ENCODE data around the gene RAB9A. TPM values are rescaled to one million over a fixed set of nuclear protein-coding genes. Genes with fewer than 3 reads are reported as not detected.

Gene RAB9A
- total and polyA plus RNA-seq, 9 of the 15 experiments (the other 6 are each of a cell fraction or from before 2014, with no cell fraction given): 13.5 to 20.8 (median 17.7) TPM

DNA sequence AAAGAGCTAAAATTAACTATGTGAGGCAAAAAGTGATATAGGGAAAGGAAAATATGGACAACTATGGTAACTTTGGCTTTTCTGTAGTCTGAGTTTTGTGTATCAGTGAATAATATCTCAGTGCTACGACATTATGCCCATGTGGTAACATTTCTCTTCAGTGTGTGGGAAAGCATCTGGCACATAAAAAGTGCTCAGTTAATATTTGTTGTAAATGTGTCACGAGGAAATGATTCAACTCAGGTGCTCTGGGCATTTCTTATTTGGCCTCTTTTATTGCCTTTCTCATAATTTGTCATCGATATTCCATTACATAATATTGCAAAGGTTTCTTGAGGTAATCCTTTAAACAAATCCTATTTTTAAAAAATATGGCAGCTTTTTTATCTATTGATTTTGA lies 63.2 kb downstream of the RAB9A start (continued):
- TF ChIP-seq ZNF778 (CRISPR knock-in tag; IDR thresholded peaks at IDR 0.05) (no peak), SNIP1 (IDR thresholded peaks at IDR 0.05; ENCODE audit: low read depth) (no peak), RFX1 (IDR thresholded peaks at IDR 0.05) (no peak)

DNA sequence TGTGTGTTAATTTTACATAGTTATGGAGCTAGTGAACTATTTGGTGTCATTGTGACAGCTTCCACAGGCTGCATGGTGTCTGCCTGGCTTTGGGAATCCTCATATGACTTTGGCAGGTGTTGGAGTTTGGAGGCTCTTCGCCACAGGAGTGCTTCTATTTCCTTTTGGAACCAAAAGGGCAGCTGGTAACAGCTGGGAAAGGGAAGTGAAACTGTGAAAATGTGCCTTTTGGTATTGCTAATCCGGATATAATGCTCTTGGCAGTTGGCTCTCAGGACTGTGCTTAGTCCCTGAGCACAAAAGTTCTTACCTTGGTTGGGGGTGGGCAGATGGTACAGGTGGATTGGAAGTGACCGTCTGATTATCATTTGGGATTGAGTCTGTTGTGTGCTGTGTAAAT lies 63.7 kb downstream of the RAB9A start:
- ChIA-PET POLR2A (interaction anchor here (1.2 to 1.3 kb wide), 2 partner anchors 16 to 276 kb away, joined by 3 read pairs; no protein-coding TSS in a partner anchor), CTCF (ENCODE audit: low intra/inter-chr PET ratio) (no interaction called here)
- FAIRE-seq: no peak
- BruUV-seq (replicated peaks): no TSS peak
- no peaks in the 10 kb centered on the region for H3K27me3 ChIP-seq (ENCODE audit: control insufficient read depth in 2 of 2, insufficient read depth in 2 of 2, low read length in 2 of 2)
- intact Hi-C loops (cut with micrococcal nuclease) (no loop called here), in situ Hi-C loops (cut with MboI) (no loop called here)
- DNase-seq (ENCODE audit: extremely low read depth in 1 of 4, low spot score in 3 of 4): no peak
- no peak overlapping the region for H3K4me2 ChIP-seq (ENCODE audit: insufficient read depth, low read length)
- H3K9me1 ChIP-seq (ENCODE audit: control insufficient read depth, insufficient read depth, low read length): no peaks in the 10 kb centered on the region
- no peaks in the 10 kb centered on the region for H3K9me3 ChIP-seq (replicated peaks; ENCODE audit: control insufficient read depth, insufficient read depth, low read depth, low read length)
- H3K9ac ChIP-seq (ENCODE audit: insufficient read depth in 1 of 2, low read depth in 2 of 2, low read length in 2 of 2): no peak overlapping the region
- 90% methylated on average over 2 of the region's 3 CpGs for WGBS (ENCODE audit: insufficient coverage, low coverage, missing lambda C conversion rate)
- H3K36me3 ChIP-seq (ENCODE audit: control insufficient read depth, insufficient read depth, low read length): peaks cover 77% of the 10 kb centered on the region
- ATAC-seq: no peak
- no peaks in the 10 kb centered on the region for H4K20me1 ChIP-seq (replicated peaks; ENCODE audit: control insufficient read depth, insufficient read depth, low read length)
- no peaks in the 10 kb centered on the region for H3K4me1 ChIP-seq (replicated peaks in 1 of 2; ENCODE audit: control insufficient read depth in 2 of 2, insufficient read depth in 2 of 2, low read length in 2 of 2)
- no peak overlapping the region for H3K4me3 ChIP-seq
- no peak overlapping the region for H2AFZ ChIP-seq (ENCODE audit: low read depth, low read length)
- H3K79me2 ChIP-seq (ENCODE audit: control insufficient read depth, insufficient read depth, low read length): no peaks in the 10 kb centered on the region
- no peak overlapping the region for H3K27ac ChIP-seq (ENCODE audit: extremely low read depth, low read depth, low read length)
- no peak for TF ChIP-seq GABPB1 (CRISPR knock-in tag; IDR thresholded peaks at IDR 0.05)
- no peak for TF ChIP-seq ZNF282 (CRISPR knock-in tag; IDR thresholded peaks at IDR 0.05)
- TF ChIP-seq FOXA1 (IDR thresholded peaks at IDR 0.05; ENCODE audit: borderline replicate concordance): no peak
- TF ChIP-seq, protein P1, sequence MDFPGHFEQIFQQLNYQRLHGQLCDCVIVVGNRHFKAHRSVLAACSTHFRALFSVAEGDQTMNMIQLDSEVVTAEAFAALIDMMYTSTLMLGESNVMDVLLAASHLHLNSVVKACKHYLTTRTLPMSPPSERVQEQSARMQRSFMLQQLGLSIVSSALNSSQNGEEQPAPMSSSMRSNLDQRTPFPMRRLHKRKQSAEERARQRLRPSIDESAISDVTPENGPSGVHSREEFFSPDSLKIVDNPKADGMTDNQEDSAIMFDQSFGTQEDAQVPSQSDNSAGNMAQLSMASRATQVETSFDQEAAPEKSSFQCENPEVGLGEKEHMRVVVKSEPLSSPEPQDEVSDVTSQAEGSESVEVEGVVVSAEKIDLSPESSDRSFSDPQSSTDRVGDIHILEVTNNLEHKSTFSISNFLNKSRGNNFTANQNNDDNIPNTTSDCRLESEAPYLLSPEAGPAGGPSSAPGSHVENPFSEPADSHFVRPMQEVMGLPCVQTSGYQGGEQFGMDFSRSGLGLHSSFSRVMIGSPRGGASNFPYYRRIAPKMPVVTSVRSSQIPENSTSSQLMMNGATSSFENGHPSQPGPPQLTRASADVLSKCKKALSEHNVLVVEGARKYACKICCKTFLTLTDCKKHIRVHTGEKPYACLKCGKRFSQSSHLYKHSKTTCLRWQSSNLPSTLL (IDR thresholded peaks at IDR 0.05): no peak
- no peak for TF ChIP-seq CTBP1 (IDR thresholded peaks at IDR 0.05; ENCODE audit: borderline replicate concordance)
- no peak for TF ChIP-seq RUNX1 (IDR thresholded peaks at IDR 0.05; ENCODE audit: low read depth)
- no peak for TF ChIP-seq CEBPG (CRISPR knock-in tag; IDR thresholded peaks at IDR 0.05)
- TF ChIP-seq CEBPG (tag; conservative IDR thresholded peaks at IDR 0.05 in 1 of 2, IDR thresholded peaks at IDR 0.05 in 1 of 2): no peak
- TF ChIP-seq MCM2 (IDR thresholded peaks at IDR 0.05; ENCODE audit: low read depth): no peak
- TF ChIP-seq KAT7 (CRISPR knock-in tag; IDR thresholded peaks at IDR 0.05; ENCODE audit: borderline replicate concordance): no peak
- TF ChIP-seq, protein P2, sequence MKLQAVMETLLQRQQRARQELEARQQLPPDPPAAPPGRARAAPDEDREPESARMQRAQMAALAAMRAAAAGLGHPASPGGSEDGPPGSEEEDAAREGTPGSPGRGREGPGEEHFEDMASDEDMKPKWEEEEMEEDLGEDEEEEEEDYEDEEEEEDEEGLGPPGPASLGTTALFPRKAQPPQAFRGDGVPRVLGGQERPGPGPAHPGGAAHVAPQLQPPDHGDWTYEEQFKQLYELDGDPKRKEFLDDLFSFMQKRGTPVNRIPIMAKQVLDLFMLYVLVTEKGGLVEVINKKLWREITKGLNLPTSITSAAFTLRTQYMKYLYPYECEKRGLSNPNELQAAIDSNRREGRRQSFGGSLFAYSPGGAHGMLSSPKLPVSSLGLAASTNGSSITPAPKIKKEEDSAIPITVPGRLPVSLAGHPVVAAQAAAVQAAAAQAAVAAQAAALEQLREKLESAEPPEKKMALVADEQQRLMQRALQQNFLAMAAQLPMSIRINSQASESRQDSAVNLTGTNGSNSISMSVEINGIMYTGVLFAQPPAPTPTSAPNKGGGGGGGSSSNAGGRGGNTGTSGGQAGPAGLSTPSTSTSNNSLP (IDR thresholded peaks at IDR 0.05; ENCODE audit: borderline replicate concordance, low read depth, low read length): no peak
- TF ChIP-seq E2F3 (CRISPR knock-in tag; IDR thresholded peaks at IDR 0.05): no peak
- TF ChIP-seq, protein P3, sequence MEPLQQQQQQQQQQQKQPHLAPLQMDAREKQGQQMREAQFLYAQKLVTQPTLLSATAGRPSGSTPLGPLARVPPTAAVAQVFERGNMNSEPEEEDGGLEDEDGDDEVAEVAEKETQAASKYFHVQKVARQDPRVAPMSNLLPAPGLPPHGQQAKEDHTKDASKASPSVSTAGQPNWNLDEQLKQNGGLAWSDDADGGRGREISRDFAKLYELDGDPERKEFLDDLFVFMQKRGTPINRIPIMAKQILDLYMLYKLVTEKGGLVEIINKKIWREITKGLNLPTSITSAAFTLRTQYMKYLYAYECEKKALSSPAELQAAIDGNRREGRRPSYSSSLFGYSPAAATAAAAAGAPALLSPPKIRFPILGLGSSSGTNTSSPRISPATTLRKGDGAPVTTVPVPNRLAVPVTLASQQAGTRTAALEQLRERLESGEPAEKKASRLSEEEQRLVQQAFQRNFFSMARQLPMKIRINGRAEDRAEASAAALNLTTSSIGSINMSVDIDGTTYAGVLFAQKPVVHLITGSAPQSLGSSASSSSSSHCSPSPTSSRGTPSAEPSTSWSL (CRISPR knock-in tag; IDR thresholded peaks at IDR 0.05; ENCODE audit: borderline replicate concordance): no peak
- TF ChIP-seq, protein P4, sequence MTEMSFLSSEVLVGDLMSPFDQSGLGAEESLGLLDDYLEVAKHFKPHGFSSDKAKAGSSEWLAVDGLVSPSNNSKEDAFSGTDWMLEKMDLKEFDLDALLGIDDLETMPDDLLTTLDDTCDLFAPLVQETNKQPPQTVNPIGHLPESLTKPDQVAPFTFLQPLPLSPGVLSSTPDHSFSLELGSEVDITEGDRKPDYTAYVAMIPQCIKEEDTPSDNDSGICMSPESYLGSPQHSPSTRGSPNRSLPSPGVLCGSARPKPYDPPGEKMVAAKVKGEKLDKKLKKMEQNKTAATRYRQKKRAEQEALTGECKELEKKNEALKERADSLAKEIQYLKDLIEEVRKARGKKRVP (CRISPR knock-in tag; IDR thresholded peaks at IDR 0.05): no peak
- no peak for TF ChIP-seq CREBBP (IDR thresholded peaks at IDR 0.05; ENCODE audit: low read depth, low read length)
